ENCODE measurements around the gene BRINP2.

The BRINP2 gene, protein sequence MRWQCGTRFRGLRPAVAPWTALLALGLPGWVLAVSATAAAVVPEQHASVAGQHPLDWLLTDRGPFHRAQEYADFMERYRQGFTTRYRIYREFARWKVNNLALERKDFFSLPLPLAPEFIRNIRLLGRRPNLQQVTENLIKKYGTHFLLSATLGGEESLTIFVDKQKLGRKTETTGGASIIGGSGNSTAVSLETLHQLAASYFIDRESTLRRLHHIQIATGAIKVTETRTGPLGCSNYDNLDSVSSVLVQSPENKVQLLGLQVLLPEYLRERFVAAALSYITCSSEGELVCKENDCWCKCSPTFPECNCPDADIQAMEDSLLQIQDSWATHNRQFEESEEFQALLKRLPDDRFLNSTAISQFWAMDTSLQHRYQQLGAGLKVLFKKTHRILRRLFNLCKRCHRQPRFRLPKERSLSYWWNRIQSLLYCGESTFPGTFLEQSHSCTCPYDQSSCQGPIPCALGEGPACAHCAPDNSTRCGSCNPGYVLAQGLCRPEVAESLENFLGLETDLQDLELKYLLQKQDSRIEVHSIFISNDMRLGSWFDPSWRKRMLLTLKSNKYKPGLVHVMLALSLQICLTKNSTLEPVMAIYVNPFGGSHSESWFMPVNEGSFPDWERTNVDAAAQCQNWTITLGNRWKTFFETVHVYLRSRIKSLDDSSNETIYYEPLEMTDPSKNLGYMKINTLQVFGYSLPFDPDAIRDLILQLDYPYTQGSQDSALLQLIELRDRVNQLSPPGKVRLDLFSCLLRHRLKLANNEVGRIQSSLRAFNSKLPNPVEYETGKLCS

DNA sequence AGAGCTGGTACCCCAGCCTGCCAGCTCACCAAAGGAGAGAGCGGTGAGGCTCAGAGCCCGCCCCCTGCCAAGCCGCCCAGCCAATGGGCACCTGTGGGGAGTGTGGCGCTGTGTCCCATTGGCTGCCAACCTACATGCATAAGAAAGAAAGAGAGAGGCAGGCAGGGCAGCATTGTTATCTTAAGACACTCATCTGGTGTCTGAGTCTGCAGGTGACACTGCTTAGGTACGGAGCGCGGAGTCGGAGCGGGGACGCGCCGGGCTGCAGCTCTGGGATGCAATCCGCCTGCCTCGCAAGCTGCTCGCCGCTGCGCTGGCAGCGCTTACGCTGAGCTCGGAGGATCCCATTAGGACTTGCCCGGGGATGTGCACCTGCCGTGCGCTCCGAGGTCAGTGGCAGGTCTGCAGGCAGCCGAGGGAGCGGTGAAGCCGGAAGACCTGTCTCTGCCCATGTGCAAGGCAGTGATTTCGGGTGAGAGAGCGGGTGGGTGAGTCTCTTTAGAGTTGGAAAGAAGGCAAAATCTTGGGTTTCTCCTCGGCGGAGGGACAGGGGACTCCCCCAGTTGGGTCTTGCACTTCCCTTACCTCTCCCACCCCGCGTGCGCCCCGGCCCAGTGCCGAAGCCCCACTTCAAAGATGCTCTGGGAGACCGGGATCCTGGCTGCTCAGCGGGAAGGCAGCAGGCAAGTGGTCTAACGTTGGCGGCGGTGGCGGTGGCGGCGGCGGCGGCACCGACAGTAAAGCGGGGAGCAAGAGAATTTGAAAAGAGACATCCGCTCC, at the start of gene BRINP2:
BRINP2 (plus strand) TSS at position 203 of the 780 bp plus-strand sequence. CDS start 58,919 bp downstream, outside the sequence.
- DNase-seq (ENCODE audit: low read depth in 2 of 3, low spot score in 2 of 3), result no peak

DNA sequence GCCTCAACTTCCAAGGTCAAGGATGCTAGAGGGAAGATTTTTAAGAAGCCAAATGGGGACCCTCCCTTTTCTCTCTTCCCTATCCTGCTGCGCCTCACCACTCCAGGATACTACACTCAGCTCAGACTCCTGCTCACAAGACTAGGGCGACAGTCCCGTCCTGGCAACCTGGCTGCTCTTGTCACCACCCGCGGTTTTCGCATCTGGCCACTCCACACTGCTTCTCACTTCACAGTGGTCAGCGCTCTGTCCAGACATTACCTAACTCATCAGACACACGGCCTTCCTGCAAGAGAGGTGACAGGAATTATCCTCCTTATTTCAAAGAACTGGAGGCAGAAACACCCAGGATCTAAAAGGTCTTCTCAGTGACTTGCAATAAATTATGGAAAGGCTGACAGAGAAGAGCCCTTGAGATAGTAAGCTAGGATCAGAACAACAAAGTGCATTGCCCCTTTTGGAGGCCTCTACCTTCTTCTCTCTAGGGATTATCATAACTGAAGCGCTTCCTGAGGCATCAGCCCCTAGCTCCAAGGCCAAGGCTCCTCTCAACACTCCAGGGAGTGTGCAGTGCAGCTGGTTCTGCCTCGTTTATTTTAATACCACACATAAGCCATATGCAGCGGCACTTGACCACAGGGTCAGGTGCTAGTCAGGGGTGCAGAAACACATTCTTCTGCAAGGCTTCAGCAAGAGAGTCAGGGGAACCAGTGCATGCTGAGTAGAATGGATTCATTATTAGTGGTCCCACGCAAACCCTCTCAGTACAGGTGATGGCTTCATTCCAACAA, 48.1 kb upstream of the BRINP2 start:
- DNase-seq (ENCODE audit: low read depth in 2 of 3, low spot score in 2 of 3), result no peak

DNA sequence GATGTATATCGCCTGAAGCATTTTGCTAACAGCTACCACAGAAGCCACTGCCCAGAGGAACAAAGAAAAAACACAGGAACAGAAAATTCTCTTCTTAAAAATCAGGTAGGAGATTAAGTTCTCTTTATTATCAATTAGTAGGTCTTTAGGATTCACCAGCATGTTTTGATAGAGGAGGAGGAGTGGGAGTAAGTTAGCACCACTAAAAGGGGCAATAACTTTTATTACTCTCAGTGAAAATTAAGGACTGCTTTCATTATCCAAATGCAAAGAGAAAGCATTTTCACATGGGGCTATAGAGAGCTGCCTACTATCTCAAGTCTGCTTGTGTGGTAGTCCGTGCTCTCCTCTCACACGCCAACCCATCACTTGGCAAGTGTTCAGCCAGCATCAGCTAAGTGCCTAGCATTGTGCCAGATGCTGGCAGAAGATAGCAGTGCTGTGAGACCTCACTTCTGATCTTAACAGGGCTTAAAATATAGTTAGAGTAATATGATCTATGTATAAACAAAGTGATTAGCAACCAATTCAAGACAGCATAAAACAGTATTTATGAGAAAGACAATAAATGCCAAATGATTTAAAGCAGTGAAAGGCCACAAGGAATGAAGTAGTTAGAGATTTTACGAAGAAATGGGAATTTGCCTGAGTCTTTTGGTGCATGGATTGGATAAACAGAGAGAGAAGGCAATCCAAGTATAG, 46.0 kb upstream of the BRINP2 start:
- no peak for DNase-seq (ENCODE audit: low read depth in 2 of 3, low spot score in 2 of 3)

DNA sequence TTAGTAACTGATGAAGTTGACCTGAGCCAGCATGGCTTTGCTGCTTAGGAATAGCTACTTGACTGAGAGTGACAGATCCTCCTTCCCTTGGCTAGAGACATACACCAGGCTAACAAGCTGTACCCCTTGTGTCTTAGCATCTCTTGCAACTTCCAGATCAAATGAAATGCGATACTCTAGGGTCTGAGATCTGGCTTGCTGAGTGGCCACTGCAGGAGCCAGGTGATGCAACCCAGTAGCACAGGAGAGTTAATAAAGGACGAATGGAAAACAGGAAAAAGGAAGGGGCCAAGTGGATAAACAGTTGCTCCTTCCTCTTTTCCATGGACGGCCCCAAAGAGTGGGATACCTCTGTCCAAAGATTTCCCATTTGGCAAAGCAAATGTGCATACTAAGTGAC, 44.5 kb upstream of the BRINP2 start:
- no peak for DNase-seq (ENCODE audit: low read depth in 2 of 3, low spot score in 2 of 3)

DNA sequence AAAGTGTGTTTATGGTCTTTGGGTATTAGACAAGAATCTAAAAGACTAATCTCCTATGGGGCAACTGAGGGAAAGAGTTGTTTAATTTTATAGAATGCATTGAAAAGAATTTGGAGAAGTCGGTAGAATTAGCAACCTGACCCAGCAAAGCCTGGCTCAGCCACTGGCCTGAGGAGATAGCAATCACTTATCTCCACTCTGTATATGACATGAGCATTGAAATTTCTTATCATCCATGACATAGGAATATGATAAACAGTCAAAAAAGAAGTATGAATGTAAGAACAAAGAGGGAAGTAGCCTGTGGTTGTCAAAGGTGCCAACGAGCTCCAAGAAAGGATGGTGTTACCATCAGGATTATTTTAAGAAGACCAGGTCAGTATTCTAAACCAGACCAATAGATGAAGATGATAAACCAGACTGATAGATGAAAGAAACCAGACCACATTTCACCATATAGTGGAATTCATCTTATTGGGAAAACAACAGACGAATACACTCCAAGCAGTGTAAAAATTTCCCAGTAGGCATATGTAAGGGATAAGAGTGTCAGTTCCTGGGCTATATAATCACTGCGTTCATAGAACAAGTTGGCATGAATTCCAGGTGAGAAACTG, 42.0 kb upstream of the BRINP2 start:
- DNase-seq (ENCODE audit: low read depth in 2 of 3, low spot score in 2 of 3), result no peak

DNA sequence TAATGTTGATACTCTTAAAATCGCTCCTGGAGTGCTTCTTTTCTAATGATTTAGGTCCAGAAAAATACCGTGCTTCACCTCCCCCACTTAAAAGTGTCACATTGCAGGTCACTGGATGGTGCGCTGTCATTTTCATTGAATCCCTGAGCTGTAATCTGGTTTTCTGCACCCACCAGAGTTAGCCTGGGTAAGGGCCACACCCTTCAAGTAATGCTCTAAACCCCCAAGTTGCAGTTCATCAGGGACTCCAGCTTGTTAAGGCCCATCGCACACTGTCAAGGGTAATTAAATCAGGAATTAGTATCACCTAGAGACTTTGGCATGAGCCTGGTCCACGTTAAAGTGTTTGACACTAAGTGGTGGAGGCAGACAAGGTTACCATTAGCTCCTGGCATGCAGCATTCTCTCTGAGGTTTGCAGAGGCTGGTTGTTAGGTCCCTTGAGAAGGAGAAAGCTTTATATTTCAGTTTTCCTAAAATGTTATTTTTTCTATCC, 40.3 kb upstream of the BRINP2 start:
- DNase-seq (ENCODE audit: low read depth in 2 of 3, low spot score in 2 of 3), result no peak

DNA sequence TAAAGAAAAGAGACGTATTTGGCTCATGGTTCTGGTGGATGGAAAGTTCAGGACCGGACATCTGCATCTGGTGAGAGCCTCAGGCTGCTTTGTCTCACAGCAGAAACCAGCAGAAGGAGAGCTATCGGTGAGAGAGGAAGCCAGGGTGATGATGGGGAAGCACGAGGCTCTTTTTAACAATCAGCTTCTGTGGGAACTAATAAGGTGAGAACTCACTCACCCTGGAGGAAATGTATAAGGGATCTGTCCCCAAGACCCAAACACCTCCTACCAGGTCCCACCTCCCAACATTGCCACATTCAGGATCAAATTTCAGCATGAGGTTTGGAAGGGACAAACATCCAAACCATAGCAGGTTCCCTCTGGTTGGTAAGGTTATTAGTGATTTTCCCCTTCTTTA, 39.0 kb upstream of the BRINP2 start:
- no peak for DNase-seq (ENCODE audit: low read depth in 2 of 3, low spot score in 2 of 3)

DNA sequence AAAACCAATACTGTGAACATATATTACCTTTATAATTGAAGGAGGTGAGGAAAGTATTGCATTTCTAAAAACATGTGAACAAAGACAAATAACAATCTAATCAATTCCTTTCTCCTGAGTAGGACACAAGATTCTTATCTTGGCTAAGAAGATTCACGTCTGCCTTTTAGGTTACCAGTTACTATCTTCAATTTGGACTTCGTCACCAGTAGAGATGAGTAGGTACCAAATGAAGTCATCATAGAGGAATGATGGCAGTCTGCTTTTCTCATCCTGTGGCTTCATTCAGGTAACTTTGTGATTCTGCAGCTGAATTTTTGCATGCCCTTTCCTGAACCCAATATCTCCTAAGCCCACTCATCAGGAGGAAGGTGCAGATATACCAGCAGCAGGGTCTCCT, 38.6 kb upstream of the BRINP2 start:
- no peak for DNase-seq (ENCODE audit: low read depth in 2 of 3, low spot score in 2 of 3)

DNA sequence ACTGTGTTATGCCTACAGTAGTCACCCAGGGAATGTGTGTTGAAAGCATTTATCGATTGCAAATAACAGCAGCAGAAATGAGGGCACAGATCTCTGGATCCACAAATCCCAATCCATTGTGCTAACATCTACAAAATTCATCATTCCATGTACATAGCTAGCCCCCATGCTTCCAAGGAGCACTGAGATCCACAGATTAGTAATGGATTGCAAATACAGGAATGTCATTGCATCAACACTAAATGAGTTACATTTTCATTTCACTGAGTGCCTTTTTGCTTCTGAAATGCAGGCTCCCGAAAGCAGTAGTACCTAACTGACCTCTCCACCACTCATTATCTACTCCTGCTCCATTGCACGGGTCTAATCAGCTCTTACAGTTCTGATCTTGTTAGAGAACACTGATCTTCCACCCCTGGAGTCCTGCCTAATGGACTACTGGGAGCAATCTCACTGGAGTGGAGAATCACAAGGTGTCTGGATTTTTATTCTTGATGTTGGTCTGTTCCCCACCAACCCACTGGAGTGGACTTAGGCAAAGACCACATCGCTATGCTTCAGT, 36.7 kb upstream of the BRINP2 start:
- DNase-seq (ENCODE audit: low read depth in 2 of 3, low spot score in 2 of 3), result no peak

DNA sequence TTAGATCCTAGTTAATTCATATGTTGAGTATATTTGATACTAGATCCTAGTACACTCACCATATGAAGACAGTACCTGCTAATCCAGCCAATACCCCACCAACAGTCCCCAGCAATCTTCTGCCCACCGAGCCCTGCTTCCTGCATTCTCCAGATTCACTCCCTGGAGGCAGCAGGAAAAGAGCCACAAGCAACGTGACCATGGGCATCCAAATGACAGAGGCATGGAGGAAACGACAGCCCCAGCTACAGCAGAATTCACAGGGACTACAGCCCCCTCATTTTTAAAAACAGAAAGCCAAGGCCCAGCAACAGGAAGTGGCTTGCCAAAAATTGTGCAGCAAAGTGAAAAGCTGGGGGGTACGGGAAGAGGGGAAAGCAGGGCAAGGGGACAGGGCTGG, 35.5 kb upstream of the BRINP2 start:
- DNase-seq (ENCODE audit: low read depth in 2 of 3, low spot score in 2 of 3), result no peak

DNA sequence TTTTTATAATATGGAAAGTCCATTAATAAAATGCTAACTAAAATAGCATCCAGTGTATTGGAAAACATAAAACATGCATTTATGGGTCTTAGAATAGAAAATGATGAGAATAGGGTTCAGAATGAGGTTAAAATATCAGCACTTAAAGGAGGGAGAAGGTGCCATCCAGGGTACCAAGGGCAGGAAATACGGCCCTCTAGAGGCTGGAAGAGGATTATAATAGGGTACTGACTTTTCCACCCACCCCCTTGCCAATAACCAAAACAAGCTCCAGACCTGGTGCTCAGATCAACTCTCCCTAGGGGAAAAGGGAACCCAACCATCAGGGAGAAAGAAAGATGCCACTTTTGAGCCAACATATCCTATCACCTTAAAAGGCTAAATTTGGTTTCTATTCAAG, 32.9 kb upstream of the BRINP2 start:
- no peak for DNase-seq (ENCODE audit: low read depth in 2 of 3, low spot score in 2 of 3)

DNA sequence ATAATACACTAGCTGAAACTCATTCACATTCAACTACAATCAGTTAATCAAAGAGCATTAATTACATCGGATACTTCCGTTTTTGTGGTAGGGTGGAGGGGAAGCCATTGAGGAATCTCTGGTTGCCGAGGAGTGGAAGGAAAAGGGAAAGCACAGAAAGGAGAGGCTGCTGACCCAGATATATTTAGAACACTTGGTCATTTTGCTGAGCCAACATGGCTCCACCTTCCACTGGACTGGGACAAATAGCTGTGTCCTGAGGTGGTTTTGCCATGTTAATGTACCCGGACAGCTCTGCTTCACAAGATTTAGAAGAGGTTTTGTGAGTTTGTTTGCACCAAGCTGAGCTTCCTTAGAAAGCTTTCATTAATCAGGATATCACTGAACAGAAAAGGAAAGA, 32.4 kb upstream of the BRINP2 start:
- DNase-seq (ENCODE audit: low read depth in 2 of 3, low spot score in 2 of 3), result no peak

DNA sequence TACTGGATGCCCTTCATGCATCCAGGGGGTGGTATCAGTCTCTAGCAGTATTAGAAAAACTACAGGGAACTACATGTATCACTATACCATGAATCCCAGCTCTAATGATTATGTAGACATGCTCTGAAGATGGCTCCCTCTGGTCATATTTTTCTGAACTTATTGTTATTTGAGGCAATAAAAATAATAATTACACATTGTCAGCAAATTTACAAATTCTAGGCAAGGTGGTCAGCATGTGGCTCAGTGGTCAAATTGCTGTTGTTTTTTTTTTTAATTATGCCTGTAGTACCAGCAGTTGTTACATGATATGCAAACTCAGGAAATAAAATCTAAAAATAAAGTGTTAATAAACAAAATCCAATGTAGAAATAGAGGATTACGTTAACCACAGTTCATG, 28.7 kb upstream of the BRINP2 start:
- no peak for DNase-seq (ENCODE audit: low read depth in 2 of 3, low spot score in 2 of 3)

DNA sequence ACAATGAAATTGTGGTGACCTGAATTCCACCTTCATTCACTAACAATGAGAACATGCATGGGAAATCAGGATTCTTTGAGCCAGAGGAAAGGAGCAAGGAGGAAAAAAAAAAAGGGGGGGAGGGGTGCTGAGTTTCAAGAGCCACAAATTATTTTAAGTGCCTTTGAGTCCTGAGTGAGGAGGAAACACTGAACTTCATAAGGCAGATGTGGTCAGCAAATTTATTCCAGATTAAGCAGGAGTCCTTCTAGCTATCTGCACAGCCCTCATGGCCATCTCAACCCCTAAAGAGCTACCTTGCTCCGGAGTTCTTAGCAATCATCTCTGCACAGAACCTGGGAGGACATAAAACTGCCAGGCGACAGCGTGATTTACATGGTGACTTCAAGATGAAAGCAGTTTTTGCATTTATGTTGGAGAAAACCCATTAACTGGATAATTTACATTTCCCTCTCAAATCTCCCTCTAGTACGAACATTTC, 27.9 kb upstream of the BRINP2 start:
- DNase-seq (ENCODE audit: low read depth in 2 of 3, low spot score in 2 of 3), result no peak

DNA sequence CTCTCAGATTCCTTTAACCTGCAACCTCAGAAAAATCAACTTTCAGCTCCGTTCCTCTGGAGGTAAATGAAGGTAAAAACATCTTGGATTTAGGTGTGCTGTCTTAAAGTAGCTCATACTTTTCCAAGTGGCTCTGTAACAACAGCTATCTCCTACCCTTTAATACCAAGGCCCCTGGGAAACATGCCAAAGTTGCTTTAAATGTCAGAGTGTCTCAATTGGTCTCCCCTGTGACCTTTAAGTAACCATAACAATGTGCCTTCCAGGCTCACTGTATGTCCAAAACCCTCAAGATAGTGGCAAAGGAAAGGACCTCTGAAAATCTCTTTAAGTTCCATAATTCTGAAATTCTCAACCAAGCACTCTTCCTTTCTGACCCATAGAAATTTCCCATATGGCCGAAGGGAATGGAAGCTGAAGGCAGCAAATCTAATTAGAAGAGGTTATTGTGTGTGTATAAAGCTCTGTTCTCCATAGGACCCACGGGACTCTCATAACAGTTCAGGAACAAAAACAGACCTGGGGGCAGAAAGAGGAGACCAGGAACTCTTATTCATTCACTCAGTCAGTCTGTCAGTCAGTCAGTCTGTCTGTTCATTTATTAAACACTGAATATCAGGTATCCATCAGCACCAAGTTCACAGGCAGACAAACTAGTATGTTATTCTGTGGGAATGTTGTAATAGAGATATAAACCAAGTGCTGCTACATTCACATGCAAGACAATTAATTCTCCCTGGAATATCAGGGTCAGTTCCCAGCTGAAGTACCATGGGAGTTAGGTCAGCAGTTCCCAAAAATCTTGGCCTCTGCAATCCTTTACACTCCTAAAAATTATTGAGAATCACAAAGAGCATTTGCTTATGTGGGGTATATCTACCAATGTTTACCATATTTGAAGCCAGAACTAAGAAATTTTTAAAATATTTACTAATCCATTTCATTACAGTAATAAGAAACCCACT, 25.4 kb upstream of the BRINP2 start:
- DNase-seq (ENCODE audit: low read depth in 2 of 3, low spot score in 2 of 3), result no peak

DNA sequence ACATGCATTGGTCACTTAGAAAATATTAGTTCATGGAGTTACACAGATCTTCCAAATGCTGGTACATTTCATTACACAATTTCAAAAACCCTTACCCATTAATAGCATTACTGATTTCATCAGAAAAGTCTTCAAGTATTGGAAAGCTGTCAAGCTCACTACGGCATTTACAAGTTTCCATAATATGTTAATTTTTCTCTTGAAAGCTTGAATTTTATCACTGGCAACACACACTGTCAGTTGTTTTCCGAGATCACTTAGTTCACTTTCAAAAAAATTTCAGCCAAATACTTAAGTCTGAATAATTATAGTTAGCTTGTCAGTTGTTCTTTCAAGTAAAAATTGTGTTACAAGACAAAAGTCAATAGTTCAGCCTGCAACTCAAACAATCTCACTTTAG, 24.3 kb upstream of the BRINP2 start:
- DNase-seq (ENCODE audit: low read depth in 2 of 3, low spot score in 2 of 3), result no peak

DNA sequence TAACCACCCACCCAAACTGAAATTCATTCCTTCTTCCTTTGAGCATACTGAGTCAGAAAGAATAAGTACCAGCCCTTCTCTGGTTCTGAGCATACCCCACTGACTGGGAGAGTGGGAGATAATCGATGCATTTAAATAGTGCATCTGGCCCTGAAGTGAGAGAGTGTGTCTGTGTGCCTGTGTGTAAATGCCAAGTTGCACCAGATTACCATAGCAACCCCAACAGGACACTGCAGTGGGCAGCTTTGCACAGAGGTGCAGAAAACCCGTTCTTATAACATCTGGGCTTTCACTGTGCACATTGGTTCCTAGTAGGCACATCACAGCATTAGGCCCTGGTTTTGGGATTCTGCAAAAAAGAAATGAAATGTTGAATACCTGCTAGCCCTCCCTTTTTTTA, 8.5 kb upstream of the BRINP2 start:
- DNase-seq (ENCODE audit: low read depth in 2 of 3, low spot score in 2 of 3), result no peak

DNA sequence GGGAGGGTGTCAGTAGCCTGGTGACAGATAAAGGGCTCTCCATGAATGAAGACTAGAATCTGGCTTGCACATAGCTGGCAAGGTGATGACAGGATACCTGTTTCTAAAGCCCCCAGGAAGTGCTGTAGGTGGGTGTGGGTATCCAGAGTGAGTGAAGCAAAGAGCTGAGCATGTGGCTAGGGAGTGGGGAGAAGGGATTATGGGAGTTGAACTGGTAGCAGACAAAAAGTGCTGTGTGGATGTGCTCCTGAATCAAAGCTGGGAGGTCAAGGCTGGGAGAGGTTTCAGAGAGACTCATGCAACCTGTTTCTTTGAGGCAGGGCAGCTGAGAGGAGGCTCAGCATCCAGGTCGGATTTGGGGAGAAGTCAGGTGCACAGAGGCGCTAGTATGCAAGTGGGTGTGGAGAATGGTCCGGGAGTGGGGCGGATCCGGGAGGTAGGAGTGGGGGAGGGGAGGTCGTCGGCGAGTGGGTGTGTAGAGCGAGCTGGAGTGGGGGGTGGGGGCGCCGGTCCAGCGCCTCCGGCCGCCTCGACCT, 6.8 kb upstream of the BRINP2 start:
- no peak for DNase-seq (ENCODE audit: low read depth in 2 of 3, low spot score in 2 of 3)

Measured in activated CD8-positive, alpha-beta memory T cell treated with anti-CD3 and anti-CD28 coated beads for 48 hours (primary cell).